Naive thymus-derived CD4-positive, alpha-beta T cell (primary cell): ENCODE results near the gene LIMK1. TPM values are rescaled to one million over a fixed set of nuclear protein-coding genes. Genes with fewer than 3 reads are reported as not detected.
A peak's percentile ranks its signal among the peaks of the same experiment; 100 is the strongest.

Experiments used
- ATAC-seq: fragments of 150-1000 bp; cut with Tn5 transposase; 2 replicates; pipeline ENCODE4 v1.10.0; 2021; ENCODE audit warnings: mild to moderate bottlenecking, moderate library complexity
- CTCF ChIA-PET: fragments of 350-600 bp; sonication (Branson Sonifier 250); formaldehyde crosslinking; loops from one replicate; lab custom pipeline; 2021; ENCODE audit warnings: antibody characterized with exemption; lab: Charles Lee
- POLR2A ChIA-PET: fragments of 350-600 bp; sonication (Branson Sonifier 250); formaldehyde crosslinking; loops from one replicate; lab custom pipeline; 2021; ENCODE audit warnings: antibody characterized with exemption, inconsistent platforms; lab: Charles Lee
- DNase-seq, 9 donors: peaks; one replicate each; pipeline versions ENCODE4 v3.0.0 to v3.0.0-alpha.2; 2020 to 2022; ENCODE audit warnings: mixed read lengths in 1 of 9
- H3K27ac ChIP-seq: one replicate; pipeline ENCODE4 v1.7.0; 2013; ENCODE audit warnings: mild to moderate bottlenecking, low read depth, low read length, moderate library complexity
- H3K27me3 ChIP-seq, 2 donors: one replicate each; pipeline ENCODE4 v1.7.0; 2013; ENCODE audit warnings: low read length in 2 of 2, mild to moderate bottlenecking in 2 of 2, moderate library complexity in 2 of 2; ENCODE audit not compliant: control insufficient read depth in 2 of 2, insufficient read depth in 2 of 2
- H3K36me3 ChIP-seq, 3 experiments: 1 replicate in 2 of 3; 2 replicates in 1 of 3; pipeline ENCODE4 v1.7.0; 2013; ENCODE audit warnings: low read length in 3 of 3, mild to moderate bottlenecking in 3 of 3, moderate library complexity in 1 of 3; ENCODE audit not compliant: insufficient read depth in 3 of 3, control insufficient read depth in 2 of 3
- H3K4me1 ChIP-seq, 2 donors: one replicate each; pipeline ENCODE4 v1.7.0; 2013; ENCODE audit warnings: low read length in 2 of 2, mild to moderate bottlenecking in 2 of 2, moderate library complexity in 1 of 2; ENCODE audit not compliant: control insufficient read depth in 2 of 2, insufficient read depth in 2 of 2
- H3K4me3 ChIP-seq: 2 replicates; pipeline ENCODE4 v1.7.0; 2013; ENCODE audit warnings: mild to moderate bottlenecking, low read length
- H3K9me3 ChIP-seq, 3 experiments: 1 replicate in 2 of 3; 2 replicates in 1 of 3; pipeline ENCODE4 v1.7.0; 2013; ENCODE audit warnings: low read length in 3 of 3; ENCODE audit not compliant: control insufficient read depth in 2 of 3
- H3K27ac Mint-ChIP-seq, 9 donors: one replicate each; pipeline ENCODE4 v1.8.0; 2020 to 2022; ENCODE audit warnings: mixed read lengths in 9 of 9, mild to moderate bottlenecking in 8 of 9, moderate library complexity in 5 of 9, inconsistent platforms in 2 of 9
- H3K27me3 Mint-ChIP-seq, 5 donors: one replicate each; pipeline ENCODE4 v1.8.0; 2021 to 2022; ENCODE audit warnings: mixed read lengths in 5 of 5, mild to moderate bottlenecking in 1 of 5
- H3K36me3 Mint-ChIP-seq, 5 donors: one replicate each; pipeline ENCODE4 v1.8.0; 2020 to 2022; ENCODE audit warnings: mixed read lengths in 5 of 5, mild to moderate bottlenecking in 3 of 5, inconsistent platforms in 1 of 5
- H3K4me1 Mint-ChIP-seq, 7 donors: one replicate each; pipeline ENCODE4 v1.8.0; 2020 to 2022; ENCODE audit warnings: mixed read lengths in 7 of 7, mild to moderate bottlenecking in 3 of 7, inconsistent platforms in 1 of 7
- H3K4me3 Mint-ChIP-seq, 10 donors: one replicate each; pipeline ENCODE4 v1.8.0; 2020 to 2022; ENCODE audit warnings: mild to moderate bottlenecking in 10 of 10, mixed read lengths in 10 of 10, moderate library complexity in 6 of 10, inconsistent platforms in 2 of 10
- H3K9me3 Mint-ChIP-seq, 11 donors: one replicate each; pipeline ENCODE4 v1.8.0; 2020 to 2022; ENCODE audit warnings: mixed read lengths in 11 of 11, mild to moderate bottlenecking in 4 of 11, inconsistent platforms in 1 of 11, moderate library complexity in 1 of 11
- intact Hi-C, 2 donors: fragments of 100-400 bp; cut with micrococcal nuclease; formaldehyde crosslinking; loops; one replicate each; pipeline ENCODE4 v1.15.1; 2023
- polyA plus RNA-seq, 2 donors: library from polyadenylated mRNA; unstranded; fragments of 300-500 nt; fragmentation: Illumina TruSeq; gene quantifications; one replicate each; pipeline ENCODE4 v1.2.3, GENCODE V29; 2021
- total RNA-seq, 6 experiments: library from RNA in 5 of 6; stranded (reverse) in 5 of 6; gene quantifications; 1 replicate in 5 of 6; 2 replicates in 1 of 6; pipeline ENCODE4 v1.2.3 and lab custom pipeline; 2021 to 2026

LIMK1 gene
- total and polyA plus RNA-seq, 7 experiments from 2014 or later = 2.2 to 19.7 (median 11.4) TPM

DNA sequence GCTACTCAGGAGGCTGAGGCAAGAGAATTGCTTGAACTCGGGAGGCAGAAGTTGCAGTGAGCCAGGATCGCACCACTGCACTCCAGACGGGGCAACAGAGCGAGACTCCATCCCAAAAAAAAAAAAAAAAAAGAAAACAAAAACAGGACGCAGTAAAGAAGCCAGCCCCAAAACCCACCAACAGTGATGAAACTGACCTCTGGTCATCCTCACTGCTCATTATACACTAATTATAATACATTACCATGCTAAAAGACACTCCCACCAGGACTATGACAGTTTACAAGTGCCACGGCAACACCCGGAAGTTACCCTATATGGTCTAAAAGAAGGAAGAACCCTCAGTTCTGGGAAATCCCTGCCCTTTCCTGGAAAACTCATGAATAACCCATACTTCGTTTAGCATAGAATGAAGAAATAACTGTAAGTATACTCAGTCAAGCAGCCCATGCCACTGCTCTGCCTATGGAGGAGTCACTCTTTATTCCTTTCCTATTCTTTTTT, 50.6 kb downstream of the LIMK1 start:
- no peak overlapping the region for H3K4me3 Mint-ChIP-seq
- no peaks in the 10 kb centered on the region for H3K36me3 Mint-ChIP-seq
- Histone ChIP-seq H3K27me3 (no peaks in the 10 kb centered on the region), H3K4me3 (no peak overlapping the region), H3K9me3 (no peaks in the 10 kb centered on the region), H3K36me3 (no peaks in the 10 kb centered on the region), H3K27ac (no peak overlapping the region), H3K4me1 (no peaks in the 10 kb centered on the region)
- H3K27ac Mint-ChIP-seq = peak overlapping the region in 1 of 9 donors; percentile 31
- ChIA-PET POLR2A (no interaction called here), CTCF (no interaction called here)
- intact Hi-C loops = loop anchor here in 1 of 2 donors (5.0 kb wide), 1 partner anchor 52 kb away; the partner anchor contains the start of gene LIMK1
- H3K27me3 Mint-ChIP-seq = peaks cover 0 to 5% (median 0%) of the 10 kb centered on the region in 5 donors
- no peak for DNase-seq
- ATAC-seq = peak; percentile 71
- peaks cover 0 to 8% (median 0%) of the 10 kb centered on the region in 7 donors for H3K4me1 Mint-ChIP-seq
- H3K9me3 Mint-ChIP-seq = no peaks in the 10 kb centered on the region

DNA sequence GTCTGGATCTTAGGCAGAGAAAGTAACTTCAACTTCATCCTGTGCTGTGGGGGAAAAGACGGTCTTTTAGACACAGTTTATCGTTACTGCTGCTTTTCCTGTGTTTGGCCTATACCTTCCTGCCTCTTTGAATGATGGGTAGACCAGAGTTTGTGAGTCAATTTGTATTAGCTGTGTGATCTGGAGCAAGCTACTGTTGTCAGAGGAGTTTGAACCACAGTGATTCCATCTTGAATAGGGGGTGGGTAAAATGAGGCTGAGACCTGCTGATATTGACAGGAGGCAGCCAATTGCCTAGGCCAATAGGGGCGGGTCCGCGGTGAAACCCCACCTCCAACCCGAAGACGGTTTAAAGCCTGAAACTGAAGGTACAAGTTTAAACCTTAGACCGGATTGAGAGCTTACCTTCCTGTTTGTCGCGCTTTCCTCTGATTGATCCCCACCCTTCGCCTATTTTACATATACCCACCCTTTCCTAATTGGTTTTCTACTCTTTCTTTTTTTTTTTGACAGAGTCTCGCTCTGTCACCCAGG, 54.8 kb downstream of the LIMK1 start:
- H3K9me3 Mint-ChIP-seq = peaks cover 0 to 1% (median 0%) of the 10 kb centered on the region in 11 donors
- intact Hi-C loops = no loop called here
- ATAC-seq (no peak), DNase-seq (no peak)
- H3K36me3 Mint-ChIP-seq = no peaks in the 10 kb centered on the region
- Histone ChIP-seq H3K27me3 (no peaks in the 10 kb centered on the region), H3K9me3 (no peaks in the 10 kb centered on the region), H3K4me3 (no peak overlapping the region), H3K27ac (no peak overlapping the region), H3K4me1 (no peaks in the 10 kb centered on the region), H3K36me3 (no peaks in the 10 kb centered on the region)
- POLR2A ChIA-PET = no interaction called here
- H3K27me3 Mint-ChIP-seq = peaks cover 0 to 5% (median 0%) of the 10 kb centered on the region in 5 donors
- H3K4me1 Mint-ChIP-seq = peaks cover 0 to 11% (median 0%) of the 10 kb centered on the region in 7 donors
- no peak overlapping the region for H3K4me3 Mint-ChIP-seq
- H3K27ac Mint-ChIP-seq = peak overlapping the region in 1 of 9 donors; percentile 52
- CTCF ChIA-PET = no interaction called here

DNA sequence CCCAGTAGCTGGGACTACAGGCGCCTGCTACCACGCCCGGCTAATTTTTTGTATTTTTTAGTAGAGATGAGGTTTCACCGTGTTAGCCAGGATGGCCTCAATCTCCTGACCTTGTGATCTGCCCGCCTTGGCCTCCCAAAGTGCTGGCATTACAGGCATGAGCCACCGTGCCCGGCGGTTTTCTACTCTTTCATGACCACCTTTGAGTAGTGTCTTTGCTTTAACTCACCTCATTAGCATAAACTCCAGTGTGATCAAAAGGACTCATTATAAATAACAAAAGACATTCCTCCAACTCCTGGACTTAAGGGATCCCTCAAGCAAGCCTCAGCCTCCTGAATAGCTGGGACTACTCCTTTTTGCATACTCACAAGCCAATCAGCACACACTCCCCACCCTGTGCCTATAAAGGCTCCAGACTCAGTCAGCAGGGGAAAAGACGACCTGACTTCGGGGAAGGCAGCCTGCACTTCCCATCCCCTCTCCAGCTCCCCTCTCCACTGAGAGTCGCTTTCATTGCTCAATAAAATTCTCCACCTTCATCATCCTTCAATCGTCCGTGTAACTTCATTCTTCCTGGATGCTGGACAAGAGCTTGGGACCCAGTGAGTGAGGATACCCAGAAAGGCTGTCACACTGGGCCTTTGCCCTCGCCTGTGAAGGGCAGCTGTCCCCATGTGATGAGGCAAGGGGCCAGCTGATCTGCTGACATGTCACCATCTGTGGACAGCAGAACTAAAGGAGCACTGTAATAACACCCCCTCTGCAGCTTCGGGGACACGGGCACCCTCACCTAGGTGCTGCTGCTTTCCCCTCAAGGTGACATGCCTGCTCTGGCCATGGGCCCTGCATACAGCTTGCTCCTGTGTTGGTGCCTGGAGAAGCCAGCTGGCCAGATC, 55.6 kb downstream of the LIMK1 start:
- Mint-ChIP-seq H3K4me3 (no peak overlapping the region), H3K4me1 (peaks cover 0 to 10% (median 0%) of the 10 kb centered on the region in 7 donors), H3K9me3 (peaks cover 0 to 1% (median 0%) of the 10 kb centered on the region in 11 donors), H3K27ac (peak overlapping the region in 1 of 9 donors; percentile 52), H3K27me3 (peaks cover 0 to 3% (median 0%) of the 10 kb centered on the region in 5 donors), H3K36me3 (no peaks in the 10 kb centered on the region)
- Histone ChIP-seq H3K27ac (no peak overlapping the region), H3K36me3 (no peaks in the 10 kb centered on the region), H3K4me1 (no peaks in the 10 kb centered on the region), H3K4me3 (no peak overlapping the region), H3K9me3 (no peaks in the 10 kb centered on the region), H3K27me3 (no peaks in the 10 kb centered on the region)
- no peak for ATAC-seq
- CTCF ChIA-PET = no interaction called here
- intact Hi-C loops = no loop called here
- POLR2A ChIA-PET = no interaction called here
- no peak for DNase-seq

DNA sequence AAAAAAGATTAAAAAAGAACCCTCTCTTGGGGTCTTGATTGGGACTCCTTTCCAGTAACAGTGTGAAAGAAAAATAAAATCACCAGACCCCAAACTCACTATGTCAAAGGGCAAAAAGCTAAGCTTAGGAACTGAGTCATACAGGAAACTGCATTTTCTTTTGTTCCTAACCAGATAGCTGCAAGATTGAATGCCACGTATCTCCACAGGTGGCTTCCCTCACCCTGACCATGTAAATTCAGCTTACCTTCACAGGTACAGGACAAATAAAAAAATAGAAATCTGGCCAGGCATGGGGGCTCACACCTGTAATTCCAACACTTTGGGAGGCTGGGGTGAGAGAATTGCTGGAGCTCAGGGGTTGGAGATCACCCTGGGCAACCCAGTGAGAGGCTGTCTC, 58.1 kb downstream of the LIMK1 start:
- Mint-ChIP-seq H3K4me3 (no peak overlapping the region), H3K27ac (no peak overlapping the region), H3K27me3 (peaks cover 0 to 5% (median 0%) of the 10 kb centered on the region in 5 donors), H3K4me1 (peaks cover 0 to 3% (median 0%) of the 10 kb centered on the region in 7 donors), H3K36me3 (peaks cover 0 to 5% (median 3%) of the 10 kb centered on the region in 5 donors), H3K9me3 (peaks cover 0 to 10% (median 4%) of the 10 kb centered on the region in 11 donors)
- H3K4me3 ChIP-seq = no peak overlapping the region
- POLR2A ChIA-PET = no interaction called here
- H3K9me3 ChIP-seq = peaks cover 0 to 3% (median 0%) of the 10 kb centered on the region in 3 experiments
- no peaks in the 10 kb centered on the region for H3K27me3 ChIP-seq
- no peak for ATAC-seq
- no peaks in the 10 kb centered on the region for H3K36me3 ChIP-seq
- H3K4me1 ChIP-seq = no peaks in the 10 kb centered on the region
- no peak for DNase-seq
- intact Hi-C loops = no loop called here
- CTCF ChIA-PET = interaction anchor here (0.5 to 0.6 kb wide), 2 partner anchors 10 to 36 kb away, joined by 3 to 4 read pairs; no protein-coding TSS in a partner anchor
- no peak overlapping the region for H3K27ac ChIP-seq

DNA sequence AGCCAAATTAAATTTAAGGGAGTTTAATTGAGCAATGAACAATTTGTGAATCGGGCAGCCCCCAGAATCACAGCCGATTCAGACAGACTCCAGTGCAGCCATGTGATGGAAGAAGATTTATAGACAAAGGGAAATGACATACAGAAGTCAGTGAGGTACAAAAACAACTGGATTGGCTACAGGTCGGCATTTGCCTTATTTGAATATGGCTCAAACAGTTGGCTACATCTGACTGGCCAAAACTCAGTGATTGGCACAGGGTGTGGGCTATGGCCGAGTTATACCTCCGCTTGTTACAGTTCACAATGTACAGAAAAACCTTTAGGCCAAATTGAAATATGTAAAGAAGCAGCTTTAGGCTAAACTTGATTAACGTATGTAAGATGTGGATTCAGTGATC, 59.8 kb downstream of the LIMK1 start:
- intact Hi-C loops = no loop called here
- Mint-ChIP-seq H3K36me3 (peaks cover 0 to 5% (median 3%) of the 10 kb centered on the region in 5 donors), H3K4me3 (no peak overlapping the region), H3K4me1 (peaks cover 0 to 3% (median 0%) of the 10 kb centered on the region in 7 donors), H3K27ac (no peak overlapping the region), H3K27me3 (peaks cover 0 to 5% (median 0%) of the 10 kb centered on the region in 5 donors), H3K9me3 (peaks cover 0 to 10% (median 4%) of the 10 kb centered on the region in 11 donors)
- Histone ChIP-seq H3K4me3 (no peak overlapping the region), H3K27ac (no peak overlapping the region), H3K36me3 (no peaks in the 10 kb centered on the region), H3K27me3 (no peaks in the 10 kb centered on the region), H3K4me1 (no peaks in the 10 kb centered on the region), H3K9me3 (peaks cover 0 to 3% (median 0%) of the 10 kb centered on the region in 3 experiments)
- ChIA-PET CTCF (no interaction called here), POLR2A (interaction anchor here (0.7 kb wide), 1 partner anchor 16 kb away, joined by 3 read pairs; no protein-coding TSS in a partner anchor)
- ATAC-seq (no peak), DNase-seq (no peak)

DNA sequence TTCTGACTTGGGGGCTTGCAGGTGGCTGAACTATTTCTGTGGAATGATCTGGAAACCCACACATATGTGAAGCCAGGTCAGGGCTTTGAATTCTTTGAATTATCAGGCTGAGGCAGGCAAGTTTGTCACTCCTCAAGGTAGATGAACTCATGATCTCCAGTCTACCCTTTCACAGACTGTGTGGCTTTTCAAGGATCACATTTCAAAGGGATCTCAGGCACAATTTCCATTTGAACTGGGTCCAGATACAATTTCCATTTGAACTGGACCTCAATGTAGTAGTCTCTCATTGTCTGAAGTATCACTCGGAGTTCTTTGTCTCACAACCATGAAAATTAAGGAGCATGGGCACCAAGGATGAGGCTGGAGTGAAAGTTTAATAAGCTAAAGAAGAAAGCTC, 64.9 kb downstream of the LIMK1 start:
- no peaks in the 10 kb centered on the region for H3K4me1 Mint-ChIP-seq
- H3K27ac ChIP-seq = no peak overlapping the region
- CTCF ChIA-PET = no interaction called here
- DNase-seq (no peak), ATAC-seq (no peak)
- H3K4me1 ChIP-seq = no peaks in the 10 kb centered on the region
- no peaks in the 10 kb centered on the region for H3K27me3 ChIP-seq
- intact Hi-C loops = no loop called here
- H3K36me3 Mint-ChIP-seq = peaks cover 0 to 5% (median 3%) of the 10 kb centered on the region in 5 donors
- no peak overlapping the region for H3K4me3 ChIP-seq
- H3K27me3 Mint-ChIP-seq = peaks cover 0 to 4% (median 0%) of the 10 kb centered on the region in 5 donors
- POLR2A ChIA-PET = no interaction called here
- peaks cover 0 to 3% (median 0%) of the 10 kb centered on the region in 3 experiments for H3K9me3 ChIP-seq
- H3K9me3 Mint-ChIP-seq = peaks cover 0 to 10% (median 4%) of the 10 kb centered on the region in 11 donors
- no peaks in the 10 kb centered on the region for H3K36me3 ChIP-seq
- no peak overlapping the region for H3K27ac Mint-ChIP-seq
- H3K4me3 Mint-ChIP-seq = no peak overlapping the region
